Sigmoid colon (tissue), 7 donors: ENCODE data around the gene CRIP2. TPM values are rescaled to one million over a fixed set of nuclear protein-coding genes. Genes with fewer than 3 reads are reported as not detected.

Source experiments
- DNase-seq: peaks from one replicate; pipeline ENCODE4 v3.0.0-alpha.2; 2019
- H3K27ac ChIP-seq, 4 donors: fragments of 200-600 bp; sonication (generic); one replicate each; pipeline ENCODE4 v1.5.1; 2016 to 2019; ENCODE audit warnings: mild to moderate bottlenecking in 1 of 4
- H3K27me3 ChIP-seq, 3 donors: fragments of 200-600 bp; sonication (generic); one replicate each; pipeline ENCODE4 v1.5.1; 2019; ENCODE audit warnings: mild to moderate bottlenecking in 1 of 3
- H3K36me3 ChIP-seq, 4 donors: fragments of 200-600 bp; sonication (generic); one replicate each; pipeline ENCODE4 v1.5.1; 2016 to 2019
- H3K4me1 ChIP-seq, 4 donors: fragments of 200-600 bp; sonication (generic); one replicate each; pipeline ENCODE4 v1.5.1; 2017 to 2019
- H3K4me3 ChIP-seq, 4 donors: fragments of 200-600 bp; sonication (generic); one replicate each; pipeline ENCODE4 v1.5.1; 2017 to 2019; ENCODE audit warnings: mild to moderate bottlenecking in 2 of 4, moderate library complexity in 1 of 4
- H3K9me3 ChIP-seq, 4 donors: fragments of 200-600 bp in 3 of 4; sonication (generic) in 3 of 4; one replicate each; pipeline versions ENCODE4 v1.5.1 to v1.6.1; 2013 to 2019
- CTCF ChIP-seq, 4 experiments: fragments of 450-650 bp in 3 of 4; fragments of 200-600 bp in 1 of 4; IDR thresholded peaks; one replicate each; pipeline ENCODE4 v1.5.1; 2016 to 2019; ENCODE audit warnings: antibody characterized with exemption in 4 of 4, mild to moderate bottlenecking in 3 of 4, moderate library complexity in 2 of 4
- EP300 ChIP-seq, 4 donors: sonication (generic); formaldehyde crosslinking; IDR thresholded peaks; one replicate each; pipeline ENCODE4 v1.6.1; 2017; ENCODE audit warnings: antibody characterized with exemption in 4 of 4
- POLR2A ChIP-seq, 2 donors: fragments of 450-650 bp; IDR thresholded peaks; one replicate each; pipeline ENCODE4 v1.6.1; 2016; ENCODE audit warnings: antibody characterized with exemption in 2 of 2, mild to moderate bottlenecking in 2 of 2, moderate library complexity in 2 of 2
- POLR2AphosphoS5 ChIP-seq, 4 donors: sonication (generic); formaldehyde crosslinking; IDR thresholded peaks; one replicate each; pipeline ENCODE4 v1.6.1; 2017; ENCODE audit warnings: antibody characterized with exemption in 4 of 4
- WGBS, 2 donors: extraction: QIAGEN DNeasy Blood & Tissue Kit; methylation state at CpG; one replicate each; pipeline ENCODE4 v1.1.7; 2013; 5-methylcytosine and 5-hydroxymethylcytosine counted together
- intact Hi-C: fragments of 100-400 bp; cut with DNase I; formaldehyde crosslinking; loops from one replicate; pipeline ENCODE4 v1.15.1; 2023
- polyA plus RNA-seq, 3 donors: library from polyadenylated mRNA; stranded (reverse); fragments of 200-250 nt; gene quantifications; one replicate each; pipeline ENCODE4 v1.2.3, GENCODE V29; 2013
- total RNA-seq, 4 donors: library from RNA; depleted of rRNA; stranded (reverse); fragments of >200 nt; gene quantifications; one replicate each; pipeline ENCODE4 v1.1.0, GENCODE V29; 2016
- donor health status: healthy with polysubstance abuse.
- donor health status: Bipolar disorder and iron deficiency.
- donor health status: healthy.

CRIP2 gene
- total and polyA plus RNA-seq, 7 donors, result 13.6 to 79.5 (median 50.0) TPM

GRCh38 chr14:105439179-105439578, 35.4 kb upstream of the CRIP2 start:
- Histone ChIP-seq H3K27me3 (no peaks in the 10 kb centered on the region), H3K4me3 (no peak overlapping the region), H3K9me3 (no peaks in the 10 kb centered on the region), H3K27ac (no peak overlapping the region), H3K4me1 (peaks cover 0 to 8% (median 3%) of the 10 kb centered on the region in 4 donors), H3K36me3 (peaks cover 0 to 25% (median 4%) of the 10 kb centered on the region in 4 donors)
- no peak for DNase-seq
- TF ChIP-seq POLR2AphosphoS5 (IDR thresholded peaks at IDR 0.05), result no peak
- TF ChIP-seq EP300 (IDR thresholded peaks at IDR 0.05), result no peak
- no peak for TF ChIP-seq POLR2A (IDR thresholded peaks at IDR 0.05)
- no peak for TF ChIP-seq CTCF (IDR thresholded peaks at IDR 0.05)
- 93 to 95% methylated on average over 11 of the region's 11 CpGs for WGBS, 2 donors
- intact Hi-C loops, result loop anchor here (5.0 kb wide), 1 partner anchor 62 kb away; no protein-coding TSS in a partner anchor

GRCh38 chr14:105439710-105440553, 34.7 kb upstream of the CRIP2 start:
- peaks cover 0 to 25% (median 4%) of the 10 kb centered on the region in 4 donors for H3K36me3 ChIP-seq
- H3K27ac ChIP-seq, result no peak overlapping the region
- H3K4me3 ChIP-seq, result no peak overlapping the region
- H3K27me3 ChIP-seq, result no peaks in the 10 kb centered on the region
- peaks cover 0 to 8% (median 3%) of the 10 kb centered on the region in 4 donors for H3K4me1 ChIP-seq
- intact Hi-C loops, result loop anchor here (5.0 kb wide), 1 partner anchor 63 kb away; no protein-coding TSS in a partner anchor
- TF ChIP-seq EP300 (IDR thresholded peaks at IDR 0.05), result no peak
- no peak for TF ChIP-seq POLR2A (IDR thresholded peaks at IDR 0.05)
- no peak for TF ChIP-seq CTCF (IDR thresholded peaks at IDR 0.05)
- TF ChIP-seq POLR2AphosphoS5 (IDR thresholded peaks at IDR 0.05), result no peak
- 93 to 94% methylated on average over 33 of the region's 33 CpGs for WGBS, 2 donors
- no peak for DNase-seq
- no peaks in the 10 kb centered on the region for H3K9me3 ChIP-seq

- no peak overlapping the region for H3K4me3 ChIP-seq
- intact Hi-C loops, result no loop called here
- H3K27ac ChIP-seq, result no peak overlapping the region
- no peak for TF ChIP-seq POLR2A (IDR thresholded peaks at IDR 0.05)
- TF ChIP-seq CTCF (IDR thresholded peaks at IDR 0.05), result no peak
- TF ChIP-seq EP300 (IDR thresholded peaks at IDR 0.05), result no peak
- TF ChIP-seq POLR2AphosphoS5 (IDR thresholded peaks at IDR 0.05), result no peak
- no peak for DNase-seq
- H3K27me3 ChIP-seq, result no peaks in the 10 kb centered on the region
- H3K9me3 ChIP-seq, result no peaks in the 10 kb centered on the region
- H3K36me3 ChIP-seq, result peaks cover 0 to 25% (median 4%) of the 10 kb centered on the region in 4 donors
- peaks cover 0 to 8% (median 3%) of the 10 kb centered on the region in 4 donors for H3K4me1 ChIP-seq
- WGBS, 2 donors, result 96% methylated on average over 15 of the region's 15 CpGs
These were observed 34.1 kb upstream of the CRIP2 start for GRCh38 chr14:105440554-105440900.

- H3K27me3 ChIP-seq, result no peaks in the 10 kb centered on the region
- WGBS, 2 donors, result 92 to 98% methylated on average over 9 of the region's 9 CpGs
- H3K36me3 ChIP-seq, result peaks cover 0 to 25% (median 4%) of the 10 kb centered on the region in 4 donors
- H3K9me3 ChIP-seq, result no peaks in the 10 kb centered on the region
- no peak overlapping the region for H3K27ac ChIP-seq
- intact Hi-C loops, result no loop called here
- DNase-seq, result no peak
- peaks cover 0 to 8% (median 3%) of the 10 kb centered on the region in 4 donors for H3K4me1 ChIP-seq
- H3K4me3 ChIP-seq, result no peak overlapping the region
- no peak for TF ChIP-seq POLR2AphosphoS5 (IDR thresholded peaks at IDR 0.05)
- no peak for TF ChIP-seq POLR2A (IDR thresholded peaks at IDR 0.05)
- TF ChIP-seq EP300 (IDR thresholded peaks at IDR 0.05), result no peak
- no peak for TF ChIP-seq CTCF (IDR thresholded peaks at IDR 0.05)
These were observed 33.6 kb upstream of the CRIP2 start for GRCh38 chr14:105440992-105441391.
